ENCODE measurements around the gene CSRP1. TPM values are rescaled to one million over a fixed set of nuclear protein-coding genes. Genes with fewer than 3 reads are reported as not detected.

Gene CSRP1
- total RNA-seq, 1 donor from 2014 or later = 823 TPM

DNA sequence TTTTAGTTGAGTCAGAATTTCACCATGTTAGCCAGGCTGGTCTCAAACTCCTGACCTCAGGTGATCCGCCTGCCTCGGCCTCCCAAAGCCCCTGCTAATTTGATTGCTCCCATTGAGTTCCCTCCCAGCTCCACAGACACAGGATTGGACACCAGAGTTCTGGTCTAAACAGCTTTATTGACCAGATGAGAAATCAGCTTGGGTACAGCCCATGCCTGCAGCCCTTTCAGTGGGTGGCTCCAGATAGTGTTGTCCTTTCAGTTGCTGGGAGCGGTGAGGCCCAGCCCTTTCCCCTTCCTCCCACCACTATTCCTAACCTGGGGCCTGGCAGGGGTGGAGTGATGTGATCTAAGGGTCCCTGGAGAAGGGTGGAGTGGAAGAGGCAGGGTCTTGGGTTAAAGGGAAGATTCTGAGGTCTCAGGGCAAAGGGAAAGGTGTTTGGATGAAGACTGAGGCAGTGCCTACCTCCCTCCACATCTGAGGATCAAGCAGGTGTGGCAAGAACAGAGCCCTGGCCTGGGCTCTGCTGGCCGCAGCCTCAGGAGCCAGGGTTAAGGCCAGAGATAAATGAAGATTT is 23.5 kb downstream of the CSRP1 start:
- H3K27me3 ChIP-seq (ENCODE audit: control insufficient read depth, insufficient read depth, low read length) = peaks cover 2% of the 10 kb centered on the region
- no peak overlapping the region for H3K4me3 ChIP-seq (ENCODE audit: low read depth, low read length)
- TF ChIP-seq, protein P1, sequence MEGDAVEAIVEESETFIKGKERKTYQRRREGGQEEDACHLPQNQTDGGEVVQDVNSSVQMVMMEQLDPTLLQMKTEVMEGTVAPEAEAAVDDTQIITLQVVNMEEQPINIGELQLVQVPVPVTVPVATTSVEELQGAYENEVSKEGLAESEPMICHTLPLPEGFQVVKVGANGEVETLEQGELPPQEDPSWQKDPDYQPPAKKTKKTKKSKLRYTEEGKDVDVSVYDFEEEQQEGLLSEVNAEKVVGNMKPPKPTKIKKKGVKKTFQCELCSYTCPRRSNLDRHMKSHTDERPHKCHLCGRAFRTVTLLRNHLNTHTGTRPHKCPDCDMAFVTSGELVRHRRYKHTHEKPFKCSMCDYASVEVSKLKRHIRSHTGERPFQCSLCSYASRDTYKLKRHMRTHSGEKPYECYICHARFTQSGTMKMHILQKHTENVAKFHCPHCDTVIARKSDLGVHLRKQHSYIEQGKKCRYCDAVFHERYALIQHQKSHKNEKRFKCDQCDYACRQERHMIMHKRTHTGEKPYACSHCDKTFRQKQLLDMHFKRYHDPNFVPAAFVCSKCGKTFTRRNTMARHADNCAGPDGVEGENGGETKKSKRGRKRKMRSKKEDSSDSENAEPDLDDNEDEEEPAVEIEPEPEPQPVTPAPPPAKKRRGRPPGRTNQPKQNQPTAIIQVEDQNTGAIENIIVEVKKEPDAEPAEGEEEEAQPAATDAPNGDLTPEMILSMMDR (IDR thresholded peaks at IDR 0.05; ENCODE audit: insufficient read depth, low read length, poor library complexity, severe bottlenecking) = no peak
- no peak for DNase-seq (ENCODE audit: low read depth)
- peaks cover 9% of the 10 kb centered on the region for H3K36me3 ChIP-seq (ENCODE audit: control insufficient read depth, insufficient read depth, low read length)

DNA sequence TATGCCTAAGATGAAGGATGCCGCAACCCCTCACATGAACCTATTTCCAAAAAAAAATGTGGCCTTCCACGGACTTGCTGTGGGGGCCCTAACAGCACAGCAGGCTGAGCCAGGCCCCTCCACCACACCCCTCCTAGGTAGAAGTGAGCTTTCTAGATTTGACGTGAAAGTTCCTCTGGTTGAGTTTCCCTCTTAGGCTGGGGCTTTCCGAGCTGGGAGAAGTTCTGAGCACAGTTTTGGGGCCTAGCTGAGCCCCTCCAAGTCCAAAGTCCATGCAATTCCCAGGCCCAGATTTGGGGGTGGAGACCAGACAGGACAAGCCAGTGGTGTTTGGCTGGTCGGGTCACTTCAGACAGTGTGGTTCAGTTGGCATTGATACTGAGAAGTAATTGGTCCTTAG is 24.2 kb downstream of the CSRP1 start:
- no peak overlapping the region for H3K4me3 ChIP-seq (ENCODE audit: low read depth, low read length)
- peaks cover 7% of the 10 kb centered on the region for H3K36me3 ChIP-seq (ENCODE audit: control insufficient read depth, insufficient read depth, low read length)
- peaks cover 2% of the 10 kb centered on the region for H3K27me3 ChIP-seq (ENCODE audit: control insufficient read depth, insufficient read depth, low read length)
- no peak for DNase-seq (ENCODE audit: low read depth)
- TF ChIP-seq, protein P1 (IDR thresholded peaks at IDR 0.05; ENCODE audit: insufficient read depth, low read length, poor library complexity, severe bottlenecking) = no peak

DNA sequence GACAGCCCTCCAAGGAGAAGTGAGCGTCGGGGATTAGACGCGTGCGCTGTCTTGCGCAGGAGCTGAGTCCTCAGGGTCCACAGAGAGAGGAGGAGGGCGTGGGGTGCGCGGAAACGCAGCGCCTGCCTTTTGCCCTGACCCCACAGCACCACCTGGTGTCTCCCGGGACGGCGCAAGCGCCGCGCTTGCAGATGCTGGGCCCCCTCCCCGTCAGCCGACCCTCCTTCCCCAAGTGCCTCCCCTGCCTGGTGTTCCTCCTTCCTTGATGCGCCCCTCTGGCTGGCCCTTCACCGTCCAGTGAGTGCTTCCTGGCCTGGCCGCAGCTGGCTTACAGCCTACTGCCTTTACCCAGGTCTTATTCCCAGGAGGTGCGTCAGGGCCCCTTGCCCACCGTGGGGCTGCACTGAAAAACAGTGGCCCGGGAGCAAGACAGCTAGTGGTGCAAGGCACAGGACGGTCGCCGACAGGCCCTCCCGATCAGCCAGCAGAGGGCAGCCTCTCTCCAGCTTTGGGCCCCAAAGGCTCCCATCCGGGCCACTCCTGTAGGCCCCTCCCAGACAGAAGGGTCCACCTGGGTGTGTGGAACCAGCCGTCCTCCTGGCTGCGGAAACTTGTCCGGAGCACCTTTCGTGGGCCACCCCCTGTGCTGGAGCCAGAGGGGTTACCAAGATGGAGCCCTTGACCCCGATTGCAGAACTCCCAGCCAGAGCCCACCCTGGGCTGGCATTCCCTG is 25.0 kb downstream of the CSRP1 start:
- no peak for DNase-seq (ENCODE audit: low read depth)
- no peak overlapping the region for H3K4me3 ChIP-seq (ENCODE audit: low read depth, low read length)

DNA sequence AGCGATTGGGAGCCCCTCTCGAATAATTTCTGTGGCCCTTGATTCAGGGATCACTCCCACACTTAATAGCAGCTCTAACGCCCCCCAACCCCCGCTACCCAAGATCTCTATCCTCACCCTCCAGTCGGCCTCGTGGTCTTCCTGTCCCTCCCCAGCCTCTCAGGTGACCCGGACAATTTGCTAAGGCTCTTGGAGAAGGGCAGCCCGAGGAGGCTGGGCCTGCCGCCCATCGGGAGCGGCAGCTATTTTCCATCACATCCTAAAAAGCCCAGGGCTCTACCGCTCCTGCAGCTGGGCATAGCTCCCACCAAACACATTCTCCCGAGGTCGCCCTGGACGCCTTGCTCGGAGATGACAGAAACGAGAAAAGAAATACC is 25.9 kb downstream of the CSRP1 start:
- Histone ChIP-seq H3K27me3 (ENCODE audit: control insufficient read depth, insufficient read depth, low read length) (peaks cover 2% of the 10 kb centered on the region), H3K4me3 (ENCODE audit: low read depth, low read length) (peak overlapping the region; percentile 15)
- TF ChIP-seq, protein P1 (IDR thresholded peaks at IDR 0.05; ENCODE audit: insufficient read depth, low read length, poor library complexity, severe bottlenecking) = no peak

More for the DNA sequence above, 25.0 kb downstream of the CSRP1 start:
- Histone ChIP-seq H3K27me3 (ENCODE audit: control insufficient read depth, insufficient read depth, low read length) (peaks cover 2% of the 10 kb centered on the region), H3K36me3 (ENCODE audit: control insufficient read depth, insufficient read depth, low read length) (peaks cover 6% of the 10 kb centered on the region)
- TF ChIP-seq, protein P1 (IDR thresholded peaks at IDR 0.05; ENCODE audit: insufficient read depth, low read length, poor library complexity, severe bottlenecking) = peak; percentile 95

DNA sequence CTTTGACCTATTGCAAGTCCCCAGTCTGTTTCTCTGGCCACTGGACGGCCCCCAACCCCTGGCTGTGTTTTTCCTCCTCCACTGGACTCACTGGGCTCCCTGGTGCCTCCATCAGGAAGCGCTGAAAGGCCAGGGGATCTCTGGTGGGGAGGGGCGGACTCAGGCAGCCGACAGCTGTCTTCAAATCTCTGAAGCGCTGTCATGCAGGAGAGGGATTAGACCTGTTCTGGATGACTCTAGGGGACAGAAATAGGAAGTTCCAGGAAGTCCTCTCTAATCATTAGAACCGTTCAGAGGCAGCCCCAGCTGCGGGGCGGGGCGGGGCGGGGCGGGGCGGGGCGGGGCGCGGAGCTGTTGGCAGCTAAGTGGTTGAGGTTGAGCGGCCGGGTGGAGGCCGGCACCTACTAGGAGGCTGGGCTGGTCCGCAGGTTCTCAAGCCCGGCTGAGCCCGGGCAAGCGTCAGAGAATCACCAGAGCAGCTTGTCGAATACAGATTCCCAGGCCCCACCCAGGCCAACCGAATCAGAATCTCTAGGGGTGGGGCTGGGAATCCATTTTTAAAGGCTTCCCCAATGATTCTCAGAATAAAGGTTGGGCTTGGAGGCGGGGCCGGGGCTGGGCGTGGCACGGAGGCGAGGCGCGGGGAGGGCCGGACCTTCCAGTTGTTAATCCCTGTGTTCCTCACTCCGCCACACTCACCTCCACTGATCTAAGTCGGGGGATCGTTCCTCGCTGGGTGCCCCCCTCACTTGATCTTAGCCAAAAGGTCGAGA is 26.5 kb downstream of the CSRP1 start:
- Histone ChIP-seq H3K4me3 (ENCODE audit: low read depth, low read length) (peak overlapping the region; percentile 15), H3K27me3 (ENCODE audit: control insufficient read depth, insufficient read depth, low read length) (peaks cover 2% of the 10 kb centered on the region), H3K36me3 (ENCODE audit: control insufficient read depth, insufficient read depth, low read length) (peaks cover 4% of the 10 kb centered on the region)
- no peak for DNase-seq (ENCODE audit: low read depth)
- TF ChIP-seq, protein P1 (IDR thresholded peaks at IDR 0.05; ENCODE audit: insufficient read depth, low read length, poor library complexity, severe bottlenecking) = peak; percentile 18

More for the DNA sequence above, 25.9 kb downstream of the CSRP1 start:
- no peak for DNase-seq (ENCODE audit: low read depth)
- peaks cover 6% of the 10 kb centered on the region for H3K36me3 ChIP-seq (ENCODE audit: control insufficient read depth, insufficient read depth, low read length)
